OCI-LY1 (cell line): ENCODE results near the gene CTSE.

Experiments used
- H2AFZ ChIP-seq: fragments of 200-600 bp; sonication (generic), shearing (Covaris generic); 2 replicates; pipeline ENCODE4 v1.6.0; 2014; ENCODE audit warnings: antibody characterized with exemption, mild to moderate bottlenecking, low read length
- H3F3A ChIP-seq: fragments of 200-600 bp; sonication (generic), shearing (Covaris generic); 2 replicates; pipeline ENCODE4 v1.6.0; 2014; ENCODE audit warnings: mild to moderate bottlenecking, antibody characterized with exemption, low read length, moderate library complexity; ENCODE audit not compliant: insufficient read depth
- H3K27ac ChIP-seq: fragments of 200-600 bp; sonication (generic); 2 replicates; pipeline ENCODE4 v1.5.1; 2014; ENCODE audit warnings: low read length, mixed run types, mild to moderate bottlenecking, low read depth; ENCODE audit not compliant: poor library complexity, severe bottlenecking
- H3K27me3 ChIP-seq: fragments of 200-600 bp; sonication (generic); 2 replicates; pipeline ENCODE4 v1.6.0; 2014; ENCODE audit warnings: antibody characterized with exemption, mild to moderate bottlenecking, low read length, moderate library complexity; ENCODE audit not compliant: insufficient read depth
- H3K36me3 ChIP-seq: fragments of 200-600 bp; sonication (generic); 2 replicates; pipeline ENCODE4 v1.6.1; 2014; ENCODE audit warnings: mild to moderate bottlenecking, antibody characterized with exemption, low read length, moderate library complexity, mixed read lengths; ENCODE audit not compliant: insufficient read depth
- H3K4me1 ChIP-seq: fragments of 200-600 bp; sonication (generic); 2 replicates; pipeline ENCODE4 v1.5.1; 2014; ENCODE audit warnings: mild to moderate bottlenecking, low read length, moderate library complexity; ENCODE audit not compliant: insufficient read depth, severe bottlenecking
- H3K4me2 ChIP-seq: fragments of 200-600 bp; sonication (generic), shearing (Covaris generic); 2 replicates; pipeline ENCODE4 v1.6.1; 2014; ENCODE audit warnings: low read length
- H3K4me3 ChIP-seq: fragments of 200-600 bp; sonication (generic); 2 replicates; pipeline ENCODE4 v1.5.1; 2014; ENCODE audit warnings: low read length, low read depth, mild to moderate bottlenecking, mixed read lengths; ENCODE audit not compliant: poor library complexity, severe bottlenecking
- H3K79me2 ChIP-seq: fragments of 200-600 bp; shearing (Covaris generic); 2 replicates; pipeline ENCODE4 v1.6.1; 2016; ENCODE audit warnings: mixed run types, low read length, mixed read lengths; ENCODE audit not compliant: insufficient read depth
- H3K9ac ChIP-seq: fragments of 200-600 bp; sonication (generic), shearing (Covaris generic); 2 replicates; pipeline ENCODE4 v1.6.1; 2014; ENCODE audit warnings: mild to moderate bottlenecking, low read length, mixed read lengths
- H3K9me2 ChIP-seq: fragments of 200-600 bp; sonication (generic), shearing (Covaris generic); 2 replicates; pipeline ENCODE4 v1.6.1; 2014; ENCODE audit warnings: low read depth, mild to moderate bottlenecking, low read length, mixed read lengths
- H3K9me3 ChIP-seq: fragments of 200-600 bp; shearing (Covaris generic); 2 replicates; pipeline ENCODE4 v1.6.1; 2014; ENCODE audit warnings: low read length, mixed read lengths
- H4K20me1 ChIP-seq: fragments of 200-600 bp; sonication (generic), shearing (Covaris generic); 2 replicates; pipeline ENCODE4 v1.6.0; 2016; ENCODE audit warnings: mild to moderate bottlenecking, low read length; ENCODE audit not compliant: insufficient read depth
- CTCF ChIP-seq: fragments of 200-600 bp; sonication (generic), shearing (Covaris generic); IDR thresholded peaks from 2 replicates; pipeline ENCODE4 v1.5.1; 2017; ENCODE audit warnings: mild to moderate bottlenecking, antibody characterized with exemption, low read length, moderate library complexity, mixed read lengths
- EZH2 ChIP-seq: fragments of 200-600 bp; sonication (generic), shearing (Covaris generic); IDR thresholded peaks from 2 replicates; pipeline ENCODE4 v1.8.0; 2017; ENCODE audit warnings: borderline replicate concordance, mixed run types, mild to moderate bottlenecking, antibody characterized with exemption, low read length, moderate library complexity, mixed read lengths

The CTSE gene

GRCh38 chr1:205973377-205974232 is 50.1 kb downstream of the CTSE start:
- Histone ChIP-seq H3K36me3 (no peaks in the 10 kb centered on the region), H3K4me3 (no peak overlapping the region), H3F3A (no peaks in the 10 kb centered on the region), H3K79me2 (no peaks in the 10 kb centered on the region), H3K9me2 (no peaks in the 10 kb centered on the region), H3K27ac (no peak overlapping the region), H3K27me3 (peaks cover 5% of the 10 kb centered on the region; the same call in 1 of the 2 replicates), H4K20me1 (no peaks in the 10 kb centered on the region), H2AFZ (no peak overlapping the region), H3K9me3 (no peaks in the 10 kb centered on the region), H3K9ac (no peak overlapping the region), H3K4me1 (no peaks in the 10 kb centered on the region), H3K4me2 (no peak overlapping the region)
- TF ChIP-seq CTCF (no peak), EZH2 (no peak)

GRCh38 chr1:205972491-205973168 is 51.1 kb downstream of the CTSE start:
- TF ChIP-seq EZH2 (no peak), CTCF (no peak)
- Histone ChIP-seq H4K20me1 (no peaks in the 10 kb centered on the region), H3K79me2 (no peaks in the 10 kb centered on the region), H2AFZ (no peak overlapping the region), H3K27me3 (peaks cover 8% of the 10 kb centered on the region; the same call in 1 of the 2 replicates), H3K4me2 (no peak overlapping the region), H3K9ac (no peak overlapping the region), H3K9me3 (no peaks in the 10 kb centered on the region), H3K36me3 (no peaks in the 10 kb centered on the region), H3K27ac (no peak overlapping the region), H3K9me2 (no peaks in the 10 kb centered on the region), H3F3A (no peaks in the 10 kb centered on the region), H3K4me3 (no peak overlapping the region), H3K4me1 (no peaks in the 10 kb centered on the region)

GRCh38 chr1:205972081-205972480 is 51.6 kb downstream of the CTSE start:
- no peaks in the 10 kb centered on the region for H3K79me2 ChIP-seq
- TF ChIP-seq CTCF (no peak), EZH2 (no peak)
- no peaks in the 10 kb centered on the region for H3F3A ChIP-seq
- no peak overlapping the region for H2AFZ ChIP-seq
- no peak overlapping the region for H3K9ac ChIP-seq
- no peaks in the 10 kb centered on the region for H3K9me3 ChIP-seq
- no peaks in the 10 kb centered on the region for H4K20me1 ChIP-seq
- H3K27me3 ChIP-seq = peaks cover 6% of the 10 kb centered on the region; the same call in 1 of the 2 replicates
- no peaks in the 10 kb centered on the region for H3K9me2 ChIP-seq
- H3K4me1 ChIP-seq = no peaks in the 10 kb centered on the region
- no peak overlapping the region for H3K4me3 ChIP-seq
- H3K36me3 ChIP-seq = no peaks in the 10 kb centered on the region
- no peak overlapping the region for H3K4me2 ChIP-seq
- H3K27ac ChIP-seq = no peak overlapping the region
